SK-N-SH treated with all-trans-retinoic acid at 6 μM for 48 hours (cell line): Measurements from ENCODE around the gene SNX18.

ENCODE experiments used
- ARNTL ChIP-seq: fragments of 450-650 bp; formaldehyde crosslinking; IDR thresholded peaks from 2 replicates; pipeline ENCODE4 v1.5.0; 2020; ENCODE audit warnings: low read depth, mild to moderate bottlenecking, moderate library complexity, borderline replicate concordance
- CREB5 ChIP-seq: fragments of 250-450 bp; sonication (Bioruptor Pico); IDR thresholded peaks from 2 replicates; pipeline ENCODE4 v1.5.1; 2020; ENCODE audit warnings: low read depth, mild to moderate bottlenecking, moderate library complexity
- SNAI2 ChIP-seq: fragments of 250-450 bp; sonication (Bioruptor Pico); IDR thresholded peaks from 2 replicates; pipeline ENCODE4 v1.5.0; 2020; ENCODE audit warnings: mild to moderate bottlenecking, moderate library complexity
- ZC3H10 ChIP-seq: fragments of 250-450 bp; sonication (Bioruptor Pico); IDR thresholded peaks from 2 replicates; pipeline ENCODE4 v1.5.1; 2021; ENCODE audit warnings: mild to moderate bottlenecking, moderate library complexity

DNA sequence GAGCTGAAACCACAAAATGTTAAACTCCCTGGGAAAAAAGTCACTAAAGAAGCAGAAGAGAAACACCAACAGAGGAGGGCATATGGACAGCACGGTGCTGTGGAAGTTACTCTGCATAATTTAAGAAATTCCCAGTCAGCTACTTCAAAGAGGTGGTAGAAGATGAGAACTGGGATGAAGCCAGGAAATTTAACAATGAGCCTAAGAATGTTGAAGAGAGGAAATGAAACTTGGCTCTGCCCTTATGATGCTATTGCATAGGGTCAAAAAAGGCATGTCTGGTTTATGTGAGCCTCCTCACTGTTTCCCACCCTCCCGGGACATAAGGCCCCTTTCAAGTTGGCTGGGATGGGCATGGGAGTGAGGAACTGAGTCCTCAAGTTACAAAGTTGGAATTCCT lies 25.4 kb upstream of the SNX18 start:
- TF ChIP-seq SNAI2 (CRISPR knock-in tag): no peak
- no peak for TF ChIP-seq CREB5
- TF ChIP-seq ARNTL (CRISPR knock-in tag): no peak
- no peak for TF ChIP-seq ZC3H10
